HepG2 (cell line): ENCODE data around the gene SLC13A3. TPM values are rescaled to one million over a fixed set of nuclear protein-coding genes. Genes with fewer than 3 reads are reported as not detected.

ENCODE experiments used
- ATAC-seq: fragments of 200-7000 bp; cut with Tn5 transposase; 3 replicates; pipeline ENCODE4 v1.9.1; 2020; ENCODE audit warnings: mild to moderate bottlenecking, moderate library complexity
- BruUV-seq: library from RNA; stranded (reverse); fragments of 400-500 nt; replicated peaks from 2 replicates; lab custom pipeline; 2021; lab: Mats Ljungman, UMichigan
- CTCF ChIA-PET: fragments of 300-600 bp; formaldehyde crosslinking; extraction: SDS; loops from one replicate; lab custom pipeline; 2021; ENCODE audit warnings: low total read pairs, inconsistent platforms, low intra/inter-chr PET ratio; lab: Yijun Ruan, JAX
- POLR2A ChIA-PET: fragments of 350-600 bp; sonication (Branson Sonifier 250); formaldehyde crosslinking; loops from one replicate; lab custom pipeline; 2020; ENCODE audit warnings: antibody characterized with exemption, inconsistent platforms; lab: Yijun Ruan, JAX
- DNase-seq: peaks from one replicate; pipeline ENCODE4 v3.0.0-alpha.2; 2015; ENCODE audit warnings: low spot score
- FAIRE-seq: peaks from 3 replicates; lab custom pipeline; 2011; peaks lifted over from hg19 to GRCh38; lab: Jason Lieb, UNC
- H2AFZ ChIP-seq: one replicate; pipeline ENCODE4 v1.6.1; 2011; ENCODE audit warnings: low read length, inconsistent platforms
- H3K27ac ChIP-seq: fragments of 300-600 bp; 3 replicates; pipeline ENCODE4 v1.8.0; 2011; ENCODE audit warnings: mixed run types, mild to moderate bottlenecking, mixed read lengths, low read length, inconsistent platforms; ENCODE audit not compliant: insufficient read depth; ENCODE audit errors: extremely low read length
- H3K27me3 ChIP-seq, 2 experiments: fragments of 200-600 bp in 1 of 2; 2 replicates in 1 of 2; 3 replicates in 1 of 2; pipeline versions ENCODE4 v1.6.0 to v1.8.0; 2011; ENCODE audit warnings: low read length in 2 of 2, mild to moderate bottlenecking in 2 of 2, moderate library complexity in 2 of 2, inconsistent platforms in 1 of 2; ENCODE audit not compliant: insufficient read depth in 2 of 2, control insufficient read depth in 1 of 2
- H3K36me3 ChIP-seq, 2 experiments: fragments of 200-600 bp in 1 of 2; replicated peaks in 1 of 2; 2 replicates in 1 of 2; 3 replicates in 1 of 2; pipeline versions ENCODE4 v1.5.1 to v1.8.0; 2011; ENCODE audit warnings: low read length in 2 of 2, inconsistent platforms in 1 of 2; ENCODE audit not compliant: insufficient read depth in 2 of 2, control insufficient read depth in 1 of 2
- H3K4me1 ChIP-seq: 2 replicates; pipeline ENCODE4 v1.5.1; 2012; ENCODE audit warnings: low read length, inconsistent platforms; ENCODE audit not compliant: insufficient read depth
- H3K4me2 ChIP-seq: 2 replicates; pipeline ENCODE4 v1.6.0; 2011; ENCODE audit warnings: low read depth, low read length, inconsistent platforms
- H3K4me3 ChIP-seq, 3 experiments: fragments of 200-600 bp in 1 of 3; sonication (generic), shearing (Covaris generic) in 1 of 3; replicated peaks in 1 of 3; 2 replicates each; pipeline ENCODE4 v1.5.1; 2011 to 2016; ENCODE audit warnings: low read length in 3 of 3, inconsistent platforms in 2 of 3, low read depth in 2 of 3, mild to moderate bottlenecking in 2 of 3, control low read depth in 1 of 3, mixed read lengths in 1 of 3; ENCODE audit not compliant: insufficient read depth in 1 of 3
- H3K79me2 ChIP-seq: one replicate; pipeline ENCODE4 v1.6.1; 2011; ENCODE audit warnings: low read length, inconsistent platforms; ENCODE audit not compliant: insufficient read depth
- H3K9ac ChIP-seq: 2 replicates; pipeline ENCODE4 v1.6.0; 2011; ENCODE audit warnings: mild to moderate bottlenecking, low read depth, low read length, inconsistent platforms; ENCODE audit not compliant: insufficient read depth
- H3K9me3 ChIP-seq: 2 replicates; pipeline ENCODE4 v1.5.1; 2012; ENCODE audit warnings: mild to moderate bottlenecking, low read length
- H4K20me1 ChIP-seq: 2 replicates; pipeline ENCODE4 v1.6.0; 2011; ENCODE audit warnings: inconsistent platforms, mild to moderate bottlenecking, low read length, moderate library complexity; ENCODE audit not compliant: insufficient read depth
- ARHGAP35 ChIP-seq: sonication (generic); formaldehyde crosslinking; IDR thresholded peaks from 2 replicates; pipeline ENCODE4 v1.9.0; 2022; ENCODE audit warnings: mild to moderate bottlenecking, inconsistent platforms, moderate library complexity, missing genetic modification reagents, borderline replicate concordance
- HNRNPL ChIP-seq: fragments of 200-400 bp; formaldehyde crosslinking; IDR thresholded peaks from 2 replicates; pipeline ENCODE4 v1.6.1; 2017; ENCODE audit warnings: mild to moderate bottlenecking, low read depth, low read length
- JUN ChIP-seq: sonication (generic); formaldehyde crosslinking; IDR thresholded peaks from 2 replicates; pipeline ENCODE4 v1.4.0; 2020; ENCODE audit warnings: mild to moderate bottlenecking, missing genetic modification reagents
- MTA1 ChIP-seq: sonication (generic); formaldehyde crosslinking; IDR thresholded peaks from 2 replicates; pipeline ENCODE4 v1.4.0; 2020; ENCODE audit warnings: missing genetic modification reagents, mild to moderate bottlenecking, borderline replicate concordance
- NR3C1 ChIP-seq: sonication (generic); formaldehyde crosslinking; IDR thresholded peaks from 2 replicates; pipeline ENCODE4 v1.4.0; 2020; ENCODE audit warnings: missing genetic modification reagents
- ONECUT2 ChIP-seq: sonication (generic); formaldehyde crosslinking; IDR thresholded peaks from 2 replicates; pipeline ENCODE4 v1.4.0; 2020; ENCODE audit warnings: missing genetic modification reagents
- PRDM4 ChIP-seq: sonication (generic); formaldehyde crosslinking; IDR thresholded peaks from 2 replicates; pipeline ENCODE4 v1.9.0; 2021; ENCODE audit warnings: missing genetic modification reagents, borderline replicate concordance
- RCOR2 ChIP-seq: IDR thresholded peaks from 2 replicates; pipeline ENCODE4 v1.6.1; 2016; ENCODE audit warnings: missing biosample characterization, missing genetic modification reagents
- SNAPC5 ChIP-seq: sonication (generic); formaldehyde crosslinking; IDR thresholded peaks from 2 replicates; pipeline ENCODE4 v1.8.1; 2023; ENCODE audit warnings: mild to moderate bottlenecking, missing genetic modification reagents, borderline replicate concordance
- SP140L ChIP-seq: sonication (generic); formaldehyde crosslinking; IDR thresholded peaks from 2 replicates; pipeline ENCODE4 v1.4.0; 2020; ENCODE audit warnings: missing genetic modification reagents, borderline replicate concordance
- TARDBP ChIP-seq: sonication (generic); formaldehyde crosslinking; IDR thresholded peaks from 2 replicates; pipeline ENCODE4 v1.8.0; 2022; ENCODE audit warnings: mild to moderate bottlenecking, missing genetic modification reagents
- WIZ ChIP-seq: sonication (generic); formaldehyde crosslinking; IDR thresholded peaks from 2 replicates; pipeline ENCODE4 v1.5.1; 2020; ENCODE audit warnings: mild to moderate bottlenecking, missing genetic modification reagents
- YY1 ChIP-seq: IDR thresholded peaks from 2 replicates; pipeline ENCODE4 v1.6.1; 2011; ENCODE audit warnings: low read length, low read depth, moderate library complexity, mild to moderate bottlenecking; ENCODE audit not compliant: insufficient read depth, insufficient replicate concordance
- ZFP1 ChIP-seq: IDR thresholded peaks from 2 replicates; pipeline ENCODE4 v1.6.1; 2016
- ZNF18 ChIP-seq: sonication (generic); formaldehyde crosslinking; IDR thresholded peaks from 2 replicates; pipeline ENCODE4 v1.8.0; 2022; ENCODE audit warnings: mild to moderate bottlenecking, missing genetic modification reagents; ENCODE audit not compliant: insufficient replicate concordance
- ZNF431 ChIP-seq: sonication (generic); formaldehyde crosslinking; IDR thresholded peaks from 2 replicates; pipeline ENCODE4 v1.9.0; 2022; ENCODE audit warnings: missing genetic modification reagents, low read depth, mild to moderate bottlenecking, borderline replicate concordance
- ZNF558 ChIP-seq: sonication (generic); formaldehyde crosslinking; IDR thresholded peaks from 2 replicates; pipeline ENCODE4 v1.9.0; 2022; ENCODE audit warnings: mild to moderate bottlenecking, missing genetic modification reagents, borderline replicate concordance
- ZNF672 ChIP-seq: sonication (generic); formaldehyde crosslinking; IDR thresholded peaks from 2 replicates; pipeline ENCODE4 v1.8.1; 2022; ENCODE audit warnings: missing genetic modification reagents
- in situ Hi-C: cut with HindIII; loops from 2 replicates; pipeline ENCODE4 v1.10.0; 2017; ENCODE audit warnings: low pct_unique_long_range_greater_than_20kb; ENCODE audit not compliant: extremely low pct_ligation_motif_present
- intact Hi-C: fragments of 100-400 bp; cut with micrococcal nuclease; formaldehyde crosslinking; loops from one replicate; pipeline ENCODE4 v1.10.0; 2022; ENCODE audit not compliant: unreplicated experiment
- polyA plus RNA-seq, 8 experiments: library from polyadenylated mRNA; depleted of rRNA in 3 of 8; stranded (reverse) in 7 of 8; unstranded in 1 of 8; fragments of >200 nt; fragmentation: Illumina TruSeq in 4 of 8; extraction: Trizol in 4 of 8; gene quantifications; 2 replicates each; pipeline versions ENCODE4 v1.2.1 to v1.2.3, GENCODE V29; 2011 to 2016; ENCODE audit warnings: low read depth in 4 of 8, missing spikeins in 1 of 8, mixed read lengths in 1 of 8; ENCODE audit not compliant: insufficient read depth in 1 of 8
- total RNA-seq, 5 experiments: library from RNA; depleted of rRNA; stranded (reverse); fragments of >200 nt; fragmentation: Illumina TruSeq; extraction: Trizol; gene quantifications; 2 replicates each; pipeline ENCODE4 v1.2.3, GENCODE V29; 2016; ENCODE audit warnings: low read depth in 1 of 5

The SLC13A3 gene
- total and polyA plus RNA-seq, 2 of the 13 experiments (the other 11 are each of a cell fraction or from before 2014, with no cell fraction given): 66.5 to 76.0 TPM

DNA sequence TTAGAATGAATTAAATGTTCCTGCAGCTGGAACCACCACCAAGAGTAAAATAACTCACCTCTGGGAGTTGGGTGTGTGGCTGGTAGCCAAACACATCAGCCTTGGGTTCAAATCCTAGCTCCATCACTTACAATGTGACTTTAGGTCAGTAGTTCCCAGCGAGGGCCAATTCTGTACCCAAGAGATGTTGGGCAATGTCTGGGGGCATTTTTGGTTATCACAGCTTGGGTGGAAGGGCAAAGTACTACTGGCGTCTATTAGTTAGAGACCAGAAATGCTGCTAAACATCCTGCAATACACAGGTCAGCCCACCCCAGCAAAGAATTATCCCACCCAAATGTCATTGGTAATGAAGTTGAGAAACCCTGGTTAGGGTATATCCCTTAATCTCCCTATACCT lies 48.8 kb downstream of the SLC13A3 start (continued):
- TF ChIP-seq HNRNPL (no peak), ARHGAP35 (no peak), ZNF672 (CRISPR knock-in tag) (no peak), TARDBP (no peak), RCOR2 (CRISPR knock-in tag) (no peak)

- no peak for FAIRE-seq
- H3K4me1 ChIP-seq: peaks cover 80% of the 10 kb centered on the region
- DNase-seq: no peak
- no peak overlapping the region for H2AFZ ChIP-seq
- no peak overlapping the region for H3K4me3 ChIP-seq
- CTCF ChIA-PET: no interaction called here
- BruUV-seq: no TSS peak
- H3K27me3 ChIP-seq: no peaks in the 10 kb centered on the region
- H4K20me1 ChIP-seq: no peaks in the 10 kb centered on the region
- no peak overlapping the region for H3K9ac ChIP-seq
- in situ Hi-C loops (no loop called here), intact Hi-C loops (no loop called here)
- H3K36me3 ChIP-seq: peaks cover 0 to 9% of the 10 kb centered on the region in 2 experiments; a peak in 2 of 5 replicates
- no peak for ATAC-seq
- no peaks in the 10 kb centered on the region for H3K9me3 ChIP-seq
- no peak overlapping the region for H3K27ac ChIP-seq
- H3K4me2 ChIP-seq: no peak overlapping the region
- no peaks in the 10 kb centered on the region for H3K79me2 ChIP-seq
- POLR2A ChIA-PET: interaction anchor here (1.6 kb wide), 1 partner anchor 33 kb away, joined by 3 read pairs; no protein-coding TSS in a partner anchor
- 0 out of 2 replicates have a peak, but pooled peaks have one; percentile 31 for TF ChIP-seq ZNF431 (CRISPR knock-in tag)
- TF ChIP-seq SNAPC5 (CRISPR knock-in tag): no peak
- no peak for TF ChIP-seq YY1
- TF ChIP-seq ZNF18 (CRISPR knock-in tag): no peak
- TF ChIP-seq PRDM4 (CRISPR knock-in tag): no peak
- TF ChIP-seq ZNF558: no peak
- TF ChIP-seq MTA1 (CRISPR knock-in tag): 0 out of 2 replicates have a peak, but pooled peaks have one; percentile 24
- TF ChIP-seq ZFP1 (CRISPR knock-in tag): no peak
- TF ChIP-seq WIZ (CRISPR knock-in tag): no peak
- TF ChIP-seq NR3C1 (CRISPR knock-in tag): no peak
- no peak for TF ChIP-seq ONECUT2 (CRISPR knock-in tag)
- TF ChIP-seq JUN: 0 out of 2 replicates have a peak, but pooled peaks have one; percentile 29
- TF ChIP-seq SP140L (CRISPR knock-in tag): no peak
These were observed 49.6 kb downstream of the SLC13A3 start for GRCh38 chr20:46601603-46602122.
